Body of pancreas (tissue), 4 donors: ENCODE results near the gene CYP46A1. TPM values are rescaled to one million over a fixed set of nuclear protein-coding genes. Genes with fewer than 3 reads are reported as not detected.

Experiments
- ATAC-seq: fragments of 150-250 bp; one replicate; pipeline ENCODE4 v1.9.1; 2016
- DNase-seq, 4 donors: peaks; one replicate each; pipeline ENCODE4 v3.0.0-alpha.2; 2019
- H3K27ac ChIP-seq, 4 donors: fragments of 200-600 bp; sonication (generic); 1 replicate in 3 of 4; 2 replicates in 1 of 4; pipeline versions ENCODE4 v1.5.1 to v1.6.1; 2016 to 2019; ENCODE audit warnings: mild to moderate bottlenecking in 1 of 4, mixed read lengths in 1 of 4, moderate library complexity in 1 of 4
- H3K27me3 ChIP-seq, 2 donors: fragments of 200-600 bp; sonication (generic); one replicate each; pipeline ENCODE4 v1.6.0; 2016; ENCODE audit warnings: mild to moderate bottlenecking in 1 of 2
- H3K36me3 ChIP-seq, 2 donors: fragments of 200-600 bp; sonication (generic); replicated peaks in 1 of 2; 2 replicates each; pipeline ENCODE4 v1.5.1; 2016; ENCODE audit warnings: low read depth in 2 of 2; ENCODE audit not compliant: insufficient read depth in 1 of 2
- H3K4me1 ChIP-seq: fragments of 200-600 bp; sonication (generic); one replicate; pipeline ENCODE4 v1.6.0; 2016
- H3K4me3 ChIP-seq, 2 donors: fragments of 200-600 bp; sonication (generic); 1 replicate in 1 of 2; 2 replicates in 1 of 2; pipeline ENCODE4 v1.5.1; 2016 to 2019
- H3K9me3 ChIP-seq, 3 donors: fragments of 200-600 bp; sonication (generic); 1 replicate in 2 of 3; 2 replicates in 1 of 3; pipeline ENCODE4 v1.5.1; 2016
- CTCF ChIP-seq, 7 experiments: fragments of 450-650 bp in 4 of 7; fragments of 200-600 bp in 3 of 7; sonication (generic) in 3 of 7; IDR thresholded peaks; one replicate each; pipeline ENCODE4 v1.5.1; 2016 to 2019; ENCODE audit warnings: antibody characterized with exemption in 7 of 7
- POLR2A ChIP-seq, 3 donors: fragments of 450-650 bp; IDR thresholded peaks; one replicate each; pipeline ENCODE4 v1.6.1; 2016; ENCODE audit warnings: antibody characterized with exemption in 3 of 3, mild to moderate bottlenecking in 2 of 3
- WGBS, 2 donors: methylation state at CpG; one replicate each; pipeline ENCODE4 v1.1.5; 2017; 5-methylcytosine and 5-hydroxymethylcytosine counted together
- intact Hi-C: fragments of 100-400 bp; cut with DNase I; formaldehyde crosslinking; loops from one replicate; pipeline ENCODE4 v1.15.1; 2023
- total RNA-seq, 2 donors: library from RNA; depleted of rRNA; stranded (reverse); fragments of >200 nt; gene quantifications; one replicate each; pipeline ENCODE4 v1.1.0, GENCODE V29; 2016

Gene CYP46A1
- total RNA-seq, 2 donors from 2014 or later = 1.3 to 4.9 TPM

DNA sequence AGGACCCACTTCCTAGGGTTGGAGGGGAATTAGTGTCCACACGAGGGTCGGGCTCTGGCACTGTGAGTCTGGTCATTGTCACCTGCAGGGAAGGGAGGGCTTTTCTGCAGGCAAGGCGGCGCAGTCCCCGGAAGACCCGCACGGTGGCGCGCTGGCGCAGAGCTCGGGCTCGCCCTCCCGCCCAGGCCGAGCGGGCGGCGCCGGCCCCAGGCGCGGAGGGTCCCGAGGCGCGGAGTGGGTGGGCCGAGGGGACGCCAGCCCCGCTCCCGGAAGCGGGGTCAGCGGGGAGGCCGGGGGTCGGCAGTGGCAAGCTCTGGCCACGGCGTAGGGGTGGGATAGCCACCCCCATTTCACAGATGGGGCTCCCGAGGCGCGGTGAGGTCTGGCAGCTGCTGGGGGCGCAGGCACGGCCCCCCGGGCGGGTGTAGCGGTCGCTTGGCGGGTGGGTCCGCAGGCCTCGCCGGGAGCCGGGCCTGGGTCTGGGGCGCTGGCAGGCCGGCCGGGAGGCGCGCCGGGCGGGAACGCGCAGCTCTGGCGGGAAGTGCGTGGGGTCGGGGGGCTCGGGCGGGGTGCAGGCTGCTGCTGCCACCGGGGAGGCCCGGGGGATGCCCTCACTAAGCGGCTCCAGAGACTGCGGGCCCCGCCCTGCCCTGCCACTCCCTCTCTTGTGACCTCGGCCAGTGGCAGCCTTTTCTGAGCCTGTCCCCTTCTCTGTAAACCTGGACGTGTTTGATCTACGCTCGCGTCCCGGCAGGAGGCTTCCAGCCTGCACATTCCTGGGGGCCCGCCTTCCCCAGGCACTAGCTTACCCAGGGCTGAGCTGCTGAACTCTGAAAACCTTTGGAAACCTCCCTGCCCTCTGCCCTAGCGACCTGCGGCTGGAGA is 46.1 kb downstream of the CYP46A1 start:
- H3K9me3 ChIP-seq = no peaks in the 10 kb centered on the region
- TF ChIP-seq CTCF (IDR thresholded peaks at IDR 0.05) = peak; percentile 59 to 94 (median 86)
- TF ChIP-seq POLR2A (IDR thresholded peaks at IDR 0.05) = no peak
- H3K4me3 ChIP-seq = no peak overlapping the region
- H3K36me3 ChIP-seq = no peaks in the 10 kb centered on the region
- intact Hi-C loops = loop anchor here (5.0 kb wide), 1 partner anchor 157 kb away; no protein-coding TSS in a partner anchor
- DNase-seq = peak; percentile 71 to 85 (median 79)
- no peak overlapping the region for H3K27ac ChIP-seq
- WGBS, 2 donors = 6 to 16% methylated on average over 10 to 63 of the region's 75 CpGs
- peak; percentile 76 for ATAC-seq
- peaks cover 43% of the 10 kb centered on the region for H3K4me1 ChIP-seq
- H3K27me3 ChIP-seq = no peaks in the 10 kb centered on the region

DNA sequence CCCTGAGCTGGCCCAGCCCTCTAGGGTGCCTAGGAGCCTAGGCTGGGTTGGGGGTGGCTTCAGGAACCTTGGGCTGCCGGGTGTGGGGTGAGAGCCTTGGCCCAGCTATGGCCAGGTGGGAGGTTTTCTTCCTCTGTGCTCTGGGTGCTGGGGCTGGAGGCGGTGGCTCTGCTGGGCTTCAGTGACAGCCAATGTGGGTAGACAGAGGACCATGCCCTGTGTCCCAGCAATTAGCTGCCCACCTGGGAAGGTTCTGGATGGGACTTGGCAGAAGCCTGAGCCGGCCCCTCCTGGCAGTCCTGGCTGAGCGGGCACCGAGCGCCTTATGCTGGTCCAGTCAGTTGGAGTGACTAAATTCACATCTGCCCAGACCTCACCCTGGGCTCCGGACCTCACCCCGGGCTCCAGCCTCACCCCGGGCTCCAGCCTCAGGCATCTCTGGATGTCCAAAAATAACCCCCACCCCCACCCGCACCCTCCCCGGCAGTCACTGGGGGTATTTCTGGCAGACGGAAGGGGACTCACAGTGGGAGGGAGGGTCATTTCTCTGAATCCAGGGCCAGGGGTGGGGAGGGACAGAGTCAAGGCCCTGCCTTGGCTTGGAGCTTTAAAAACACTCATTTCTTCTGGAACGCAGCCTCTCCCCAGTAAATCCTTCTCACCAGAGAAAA is 46.9 kb downstream of the CYP46A1 start:
- Histone ChIP-seq H3K27ac (peak overlapping the region in 2 of 4 donors; percentile 36 to 56), H3K27me3 (no peaks in the 10 kb centered on the region), H3K9me3 (no peaks in the 10 kb centered on the region), H3K36me3 (no peaks in the 10 kb centered on the region), H3K4me3 (no peak overlapping the region), H3K4me1 (peaks cover 43% of the 10 kb centered on the region)
- no peak for TF ChIP-seq POLR2A (IDR thresholded peaks at IDR 0.05)
- no peak for TF ChIP-seq CTCF (IDR thresholded peaks at IDR 0.05)
- DNase-seq (peak in 3 of 4 donors; percentile 6 to 13 (median 13)), ATAC-seq (no peak)
- intact Hi-C loops = no loop called here
- WGBS, 2 donors = 71 to 73% methylated on average over 4 to 11 of the region's 13 CpGs

DNA sequence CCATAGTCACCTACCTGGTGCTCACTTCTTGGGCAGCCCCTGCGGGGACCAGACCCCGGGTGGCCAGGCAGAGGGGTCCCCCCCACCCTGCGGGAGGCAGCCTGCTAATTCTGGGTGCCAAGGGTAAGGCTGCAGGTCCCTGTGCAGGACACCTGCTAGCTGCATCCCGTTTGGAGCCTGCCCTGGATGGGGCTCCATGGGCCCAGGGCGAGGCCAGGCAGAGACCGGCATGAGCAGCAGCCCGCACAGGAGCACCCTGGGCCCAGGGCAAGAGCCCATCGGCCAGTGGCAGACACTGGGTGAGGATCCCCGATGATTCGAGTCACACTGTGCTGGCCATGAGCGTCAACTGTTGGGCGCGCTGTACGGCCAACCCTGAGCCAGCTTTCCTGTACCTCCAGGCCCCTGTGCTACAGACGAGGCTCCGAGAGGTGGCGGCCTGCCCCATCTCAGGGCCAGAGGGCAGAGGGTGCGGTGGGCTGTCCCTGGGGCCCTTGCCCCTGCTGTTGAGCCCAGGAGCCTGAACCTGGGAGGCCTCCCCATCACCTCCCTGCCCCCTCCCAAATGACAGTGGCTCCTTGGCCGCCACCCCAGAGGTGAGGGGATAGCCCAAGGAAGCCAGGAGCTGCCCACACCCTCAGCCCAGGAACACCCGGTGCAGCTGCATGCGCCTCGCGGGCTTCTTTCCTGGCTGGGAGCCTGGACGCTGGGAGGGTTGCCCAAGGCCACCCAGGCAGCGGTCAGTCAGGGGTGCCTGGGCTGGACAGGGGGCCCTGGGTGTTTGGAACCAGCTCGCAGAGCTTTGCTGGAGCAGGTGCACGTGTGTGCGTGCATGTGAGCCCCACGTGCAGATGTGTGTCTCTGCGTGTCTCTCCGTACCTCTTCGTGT is 47.7 kb downstream of the CYP46A1 start:
- intact Hi-C loops = no loop called here
- no peak overlapping the region for H3K4me3 ChIP-seq
- ATAC-seq (peak; percentile 66), DNase-seq (peak; percentile 69 to 77 (median 72))
- no peaks in the 10 kb centered on the region for H3K27me3 ChIP-seq
- peak overlapping the region in 3 of 4 donors; percentile 36 to 56 (median 45) for H3K27ac ChIP-seq
- no peaks in the 10 kb centered on the region for H3K9me3 ChIP-seq
- TF ChIP-seq POLR2A (IDR thresholded peaks at IDR 0.05) (no peak), CTCF (IDR thresholded peaks at IDR 0.05) (no peak)
- 37 to 48% methylated on average over 19 to 30 of the region's 32 CpGs for WGBS, 2 donors
- H3K4me1 ChIP-seq = peaks cover 44% of the 10 kb centered on the region
- H3K36me3 ChIP-seq = no peaks in the 10 kb centered on the region

GRCh38 chr14:99732436-99733210 is 48.5 kb downstream of the CYP46A1 start:
- WGBS, 2 donors = 52 to 55% methylated on average over 9 to 23 of the region's 23 CpGs
- H3K4me1 ChIP-seq = peaks cover 52% of the 10 kb centered on the region

More at GRCh38 chr14:99732436-99733210, 48.5 kb downstream of the CYP46A1 start:
- peak overlapping the region in 3 of 4 donors; percentile 36 to 56 (median 45) for H3K27ac ChIP-seq
- TF ChIP-seq POLR2A (IDR thresholded peaks at IDR 0.05) (no peak), CTCF (IDR thresholded peaks at IDR 0.05) (no peak)
- no peaks in the 10 kb centered on the region for H3K27me3 ChIP-seq
- intact Hi-C loops = no loop called here
- DNase-seq = peak in 3 of 4 donors; percentile 35 to 52 (median 49)
- H3K4me3 ChIP-seq = no peak overlapping the region
- ATAC-seq = no peak
- no peaks in the 10 kb centered on the region for H3K36me3 ChIP-seq
- no peaks in the 10 kb centered on the region for H3K9me3 ChIP-seq
